HG03432 (cell line): Measurements from ENCODE around the gene GBX2.

Source experiments
- ATAC-seq: cut with Tn5 transposase; IDR thresholded peaks from one replicate; pipeline ENCODE4 v1.9.1; 2021; ENCODE audit warnings: mild to moderate bottlenecking, moderate library complexity; ENCODE audit not compliant: unreplicated experiment

The GBX2 gene

DNA sequence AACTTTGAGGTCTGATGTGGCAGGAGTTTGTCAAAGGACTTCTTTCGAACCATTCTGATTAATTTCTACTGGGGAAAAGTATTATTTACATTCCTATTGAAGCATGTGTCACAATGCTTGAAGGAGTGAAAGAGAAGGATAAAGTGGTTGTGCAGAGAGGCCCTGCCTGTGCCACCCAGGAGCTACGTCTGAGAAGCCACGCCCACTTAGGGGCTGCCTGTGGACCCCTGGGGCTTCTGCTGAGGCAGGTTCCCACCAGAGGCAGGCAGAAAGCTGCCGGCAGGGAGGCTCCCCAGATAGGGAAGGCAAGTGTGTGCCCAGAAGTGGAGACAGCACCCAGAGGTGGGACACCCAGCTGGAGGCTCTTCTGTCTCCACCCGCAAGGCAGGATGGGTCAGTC, 47.4 kb downstream of the GBX2 start:
- no peak for ATAC-seq

DNA sequence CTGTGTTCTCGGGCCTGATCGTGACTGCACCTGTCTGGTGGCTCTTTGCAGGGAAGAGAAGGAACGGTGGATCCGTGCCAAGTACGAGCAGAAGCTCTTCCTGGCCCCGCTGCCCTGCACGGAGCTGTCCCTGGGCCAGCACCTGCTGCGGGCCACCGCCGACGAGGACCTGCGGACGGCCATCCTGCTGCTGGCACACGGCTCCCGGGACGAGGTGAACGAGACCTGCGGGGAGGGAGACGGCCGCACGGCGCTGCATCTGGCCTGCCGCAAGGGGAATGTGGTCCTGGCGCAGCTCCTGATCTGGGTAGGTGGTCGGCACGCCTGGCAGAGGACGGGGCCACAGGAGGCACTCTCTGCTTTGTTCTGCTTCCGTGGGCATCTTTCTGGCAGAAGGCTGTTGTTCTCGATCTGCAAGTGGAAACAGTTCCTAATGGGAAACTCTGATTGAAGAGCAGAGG, 48.0 kb downstream of the GBX2 start:
- ATAC-seq, result no peak

DNA sequence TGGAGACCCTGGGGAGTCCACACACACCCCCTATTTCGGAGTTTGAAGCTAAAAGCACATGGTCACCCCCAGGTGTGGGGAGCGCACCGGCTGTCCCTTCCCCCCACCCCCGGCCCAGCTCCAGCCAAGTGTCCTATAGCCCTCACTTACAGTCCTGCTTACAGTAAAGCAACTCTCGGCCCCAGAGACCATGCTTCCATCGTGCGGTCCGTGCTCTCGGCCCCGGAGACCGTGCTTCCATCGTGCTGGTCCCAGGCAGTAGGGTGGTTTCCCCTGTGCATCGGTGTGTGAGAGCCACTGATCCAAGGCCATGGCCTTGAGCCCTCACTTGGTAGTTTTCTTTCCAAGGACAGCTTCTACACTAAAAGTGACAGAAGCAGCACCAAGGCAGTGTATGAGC, 48.7 kb downstream of the GBX2 start:
- ATAC-seq, result no peak

DNA sequence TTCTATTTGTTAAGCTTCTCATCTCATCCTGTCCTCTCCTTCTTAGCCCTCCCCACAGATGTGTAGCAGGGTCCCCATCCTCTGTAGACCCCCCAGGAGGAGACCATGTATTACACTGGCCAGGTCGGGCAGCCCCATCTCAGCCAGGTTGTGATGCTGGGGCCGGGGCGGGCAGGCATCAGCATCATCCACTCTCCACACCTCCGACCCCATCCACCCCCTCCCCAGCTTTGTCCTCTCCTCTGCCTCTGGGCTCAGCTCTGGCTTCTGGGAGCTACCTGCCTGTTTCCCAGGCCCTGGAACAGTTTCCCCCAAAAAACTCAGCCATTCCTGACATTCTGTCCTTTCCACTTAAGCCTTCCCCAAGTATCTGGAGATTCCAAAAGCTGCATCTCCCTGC, 49.2 kb downstream of the GBX2 start:
- ATAC-seq, result no peak

DNA sequence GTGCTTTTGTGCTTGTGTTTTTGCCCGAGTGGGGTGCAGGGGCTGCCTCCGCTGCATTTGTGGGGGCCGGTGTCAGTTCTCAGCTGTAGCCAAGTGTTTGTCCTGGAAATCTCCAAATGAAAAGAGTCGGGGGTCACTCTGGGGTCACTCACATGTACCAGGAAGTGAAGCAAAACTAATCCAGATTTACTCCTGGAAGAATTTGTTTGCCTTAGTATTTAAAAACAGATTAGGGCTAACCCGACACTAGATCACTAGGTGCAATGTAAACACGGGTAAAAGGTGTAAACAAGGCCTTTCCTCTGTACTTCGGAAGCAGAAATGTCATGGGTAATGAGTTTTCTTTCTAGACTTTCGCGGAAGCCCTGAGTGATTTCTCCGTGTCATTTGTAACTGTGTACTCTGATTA, 50.3 kb downstream of the GBX2 start:
- no peak for ATAC-seq

DNA sequence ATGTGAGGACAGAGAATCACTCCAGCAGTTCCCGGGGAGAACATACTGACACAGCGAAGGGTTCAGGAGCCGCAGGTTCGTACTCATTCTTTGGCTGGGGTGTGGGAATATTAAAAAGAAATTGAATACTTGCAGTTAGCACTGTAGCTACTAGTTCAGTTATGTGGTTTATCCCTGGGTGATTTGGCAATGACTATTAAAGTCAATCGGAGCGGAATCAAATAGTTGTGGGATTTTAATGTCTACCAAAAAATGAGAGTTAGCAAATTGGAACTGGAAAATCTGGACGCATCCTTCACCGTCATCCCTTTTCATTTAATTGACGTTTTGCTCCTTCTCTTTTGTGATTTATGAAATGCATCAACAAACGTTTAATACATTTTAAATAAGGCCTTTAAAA, 50.8 kb downstream of the GBX2 start:
- no peak for ATAC-seq
